Nephron (organoid): ENCODE measurements around the gene RALGAPA2.

ENCODE experiments used
- H3K27ac Mint-ChIP-seq, 3 experiments: 2 replicates each; pipeline ENCODE4 v1.8.0; 2020; ENCODE audit warnings: mixed read lengths in 3 of 3, mild to moderate bottlenecking in 2 of 3, moderate library complexity in 1 of 3
- H3K27me3 Mint-ChIP-seq: 2 replicates; pipeline ENCODE4 v1.8.0; 2021; ENCODE audit warnings: low read depth, mild to moderate bottlenecking, moderate library complexity, mixed read lengths
- H3K36me3 Mint-ChIP-seq: 2 replicates; pipeline ENCODE4 v1.8.0; 2020; ENCODE audit warnings: low read depth, mixed read lengths
- H3K4me1 Mint-ChIP-seq: 2 replicates; pipeline ENCODE4 v1.8.0; 2020; ENCODE audit warnings: mixed read lengths
- H3K4me3 Mint-ChIP-seq, 3 experiments: 2 replicates each; pipeline ENCODE4 v1.8.0; 2020; ENCODE audit warnings: mild to moderate bottlenecking in 3 of 3, mixed read lengths in 3 of 3, moderate library complexity in 2 of 3
- H3K9me3 Mint-ChIP-seq: 2 replicates; pipeline ENCODE4 v1.8.0; 2020; ENCODE audit warnings: mixed read lengths
- TF ChIP-seq, protein P1 (sequence below), 3 experiments: fragments of 200-600 bp; sonication (generic); IDR thresholded peaks; one replicate each; pipeline ENCODE4 v1.5.0; 2021; ENCODE audit warnings: antibody characterized with exemption in 3 of 3; ENCODE audit not compliant: unreplicated experiment in 3 of 3

The RALGAPA2 gene

DNA sequence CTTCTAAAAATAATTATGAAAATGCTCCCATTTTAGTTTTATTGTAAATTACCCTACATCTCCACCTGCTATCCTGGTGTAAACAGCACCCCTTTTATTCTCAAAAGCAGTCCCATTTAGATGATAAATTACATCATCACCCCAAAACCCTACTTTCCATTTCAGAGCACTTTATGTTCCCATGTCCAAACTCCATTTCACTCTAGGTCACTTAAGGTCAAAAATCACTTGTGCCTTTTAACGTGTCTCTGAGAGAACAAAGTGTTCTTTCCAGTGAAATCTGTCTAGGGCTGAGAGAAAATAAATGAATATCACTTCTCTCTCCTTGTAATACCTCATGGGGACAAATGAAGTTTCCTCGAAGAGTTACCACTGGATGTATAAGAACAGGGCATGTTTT lies 187.2 kb downstream of the RALGAPA2 start:
- Mint-ChIP-seq H3K4me3 (no peak overlapping the region), H3K9me3 (no peaks in the 10 kb centered on the region), H3K4me1 (peaks cover 4% of the 10 kb centered on the region), H3K27ac (no peak overlapping the region), H3K27me3 (peaks cover 6% of the 10 kb centered on the region), H3K36me3 (peaks cover 11% of the 10 kb centered on the region)
- TF ChIP-seq, protein P1, sequence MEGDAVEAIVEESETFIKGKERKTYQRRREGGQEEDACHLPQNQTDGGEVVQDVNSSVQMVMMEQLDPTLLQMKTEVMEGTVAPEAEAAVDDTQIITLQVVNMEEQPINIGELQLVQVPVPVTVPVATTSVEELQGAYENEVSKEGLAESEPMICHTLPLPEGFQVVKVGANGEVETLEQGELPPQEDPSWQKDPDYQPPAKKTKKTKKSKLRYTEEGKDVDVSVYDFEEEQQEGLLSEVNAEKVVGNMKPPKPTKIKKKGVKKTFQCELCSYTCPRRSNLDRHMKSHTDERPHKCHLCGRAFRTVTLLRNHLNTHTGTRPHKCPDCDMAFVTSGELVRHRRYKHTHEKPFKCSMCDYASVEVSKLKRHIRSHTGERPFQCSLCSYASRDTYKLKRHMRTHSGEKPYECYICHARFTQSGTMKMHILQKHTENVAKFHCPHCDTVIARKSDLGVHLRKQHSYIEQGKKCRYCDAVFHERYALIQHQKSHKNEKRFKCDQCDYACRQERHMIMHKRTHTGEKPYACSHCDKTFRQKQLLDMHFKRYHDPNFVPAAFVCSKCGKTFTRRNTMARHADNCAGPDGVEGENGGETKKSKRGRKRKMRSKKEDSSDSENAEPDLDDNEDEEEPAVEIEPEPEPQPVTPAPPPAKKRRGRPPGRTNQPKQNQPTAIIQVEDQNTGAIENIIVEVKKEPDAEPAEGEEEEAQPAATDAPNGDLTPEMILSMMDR (IDR thresholded peaks at IDR 0.05; ENCODE audit: unreplicated experiment in 3 of 3), result no peak

- no peak overlapping the region for H3K4me3 Mint-ChIP-seq
- TF ChIP-seq, protein P1 (IDR thresholded peaks at IDR 0.05; ENCODE audit: unreplicated experiment in 3 of 3), result no peak
- H3K9me3 Mint-ChIP-seq, result no peaks in the 10 kb centered on the region
These were observed 187.7 kb downstream of the RALGAPA2 start for GRCh38 chr20:20524756-20525155.

GRCh38 chr20:20521736-20522135 lies 190.7 kb downstream of the RALGAPA2 start:
- no peaks in the 10 kb centered on the region for H3K4me1 Mint-ChIP-seq
- H3K9me3 Mint-ChIP-seq, result no peaks in the 10 kb centered on the region
- no peak overlapping the region for H3K27ac Mint-ChIP-seq
- H3K36me3 Mint-ChIP-seq, result peaks cover 20% of the 10 kb centered on the region
- no peak overlapping the region for H3K4me3 Mint-ChIP-seq
- peaks cover 6% of the 10 kb centered on the region for H3K27me3 Mint-ChIP-seq
- TF ChIP-seq, protein P1 (IDR thresholded peaks at IDR 0.05; ENCODE audit: unreplicated experiment in 3 of 3), result no peak

More at GRCh38 chr20:20524756-20525155, 187.7 kb downstream of the RALGAPA2 start:
- Mint-ChIP-seq H3K27ac (no peak overlapping the region), H3K4me1 (peaks cover 4% of the 10 kb centered on the region), H3K36me3 (peaks cover 12% of the 10 kb centered on the region), H3K27me3 (peaks cover 6% of the 10 kb centered on the region)

GRCh38 chr20:20520776-20521175 lies 191.7 kb downstream of the RALGAPA2 start:
- Mint-ChIP-seq H3K27ac (no peak overlapping the region), H3K4me3 (no peak overlapping the region), H3K9me3 (peaks cover 2% of the 10 kb centered on the region), H3K4me1 (no peaks in the 10 kb centered on the region), H3K36me3 (peaks cover 29% of the 10 kb centered on the region), H3K27me3 (peaks cover 6% of the 10 kb centered on the region)
- TF ChIP-seq, protein P1 (IDR thresholded peaks at IDR 0.05; ENCODE audit: unreplicated experiment in 3 of 3), result no peak

DNA sequence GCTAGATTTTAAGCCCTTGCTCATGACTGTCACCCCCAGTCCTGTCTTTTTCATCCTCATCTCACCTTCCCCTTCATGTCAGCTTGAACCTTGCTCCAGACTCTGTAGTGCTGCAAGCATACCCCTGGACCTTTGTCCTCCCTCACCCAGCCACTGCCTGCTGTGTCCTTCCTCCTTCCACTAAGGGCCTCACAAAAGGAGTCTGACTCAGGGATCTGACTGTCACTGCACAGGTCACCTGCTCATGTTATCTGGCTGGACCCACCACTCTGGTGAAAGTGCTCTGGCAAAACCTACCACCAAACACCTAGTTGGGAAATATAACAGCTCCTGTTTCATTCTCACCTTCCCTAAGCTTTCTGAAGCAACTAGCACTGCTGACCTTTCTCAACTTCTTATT lies 193.2 kb downstream of the RALGAPA2 start:
- Mint-ChIP-seq H3K9me3 (peaks cover 5% of the 10 kb centered on the region), H3K27me3 (no peaks in the 10 kb centered on the region), H3K36me3 (peaks cover 40% of the 10 kb centered on the region), H3K4me1 (no peaks in the 10 kb centered on the region), H3K27ac (no peak overlapping the region), H3K4me3 (no peak overlapping the region)
- TF ChIP-seq, protein P1 (IDR thresholded peaks at IDR 0.05; ENCODE audit: unreplicated experiment in 3 of 3), result no peak

GRCh38 chr20:20518263-20518662 lies 194.2 kb downstream of the RALGAPA2 start:
- no peak overlapping the region for H3K4me3 Mint-ChIP-seq
- peaks cover 9% of the 10 kb centered on the region for H3K9me3 Mint-ChIP-seq
- TF ChIP-seq, protein P1 (IDR thresholded peaks at IDR 0.05; ENCODE audit: unreplicated experiment in 3 of 3), result no peak
- no peak overlapping the region for H3K27ac Mint-ChIP-seq
- H3K4me1 Mint-ChIP-seq, result no peaks in the 10 kb centered on the region
- peaks cover 50% of the 10 kb centered on the region for H3K36me3 Mint-ChIP-seq
- no peaks in the 10 kb centered on the region for H3K27me3 Mint-ChIP-seq
